Keratinocyte (primary cell): ENCODE data around the gene CNTNAP2. TPM values are rescaled to one million over a fixed set of nuclear protein-coding genes. Genes with fewer than 3 reads are reported as not detected.

ENCODE experiments used
- DNase-seq: peaks from one replicate; pipeline ENCODE4 v3.0.0-alpha.2; 2011; ENCODE audit warnings: low read depth, missing footprints, low spot score
- FAIRE-seq: peaks from 2 replicates; lab custom pipeline; 2011; peaks lifted over from hg19 to GRCh38; lab: Jason Lieb, UNC
- H2AFZ ChIP-seq: 2 replicates; pipeline ENCODE4 v1.6.0; 2012; ENCODE audit warnings: low read length, control low read depth, inconsistent platforms; ENCODE audit not compliant: control insufficient read depth
- H3K27ac ChIP-seq: 2 replicates; pipeline ENCODE4 v1.5.1; 2011; ENCODE audit warnings: low read length; ENCODE audit not compliant: control insufficient read depth, insufficient read depth
- H3K27me3 ChIP-seq: 3 replicates; pipeline ENCODE4 v1.6.0; 2011; ENCODE audit warnings: low read length; ENCODE audit not compliant: control insufficient read depth, insufficient read depth; ENCODE audit errors: extremely low read depth
- H3K36me3 ChIP-seq, 2 experiments: 2 replicates in 1 of 2; 3 replicates in 1 of 2; pipeline ENCODE4 v1.5.1; 2011; ENCODE audit warnings: low read length in 2 of 2, mild to moderate bottlenecking in 1 of 2; ENCODE audit not compliant: control insufficient read depth in 2 of 2, insufficient read depth in 2 of 2; ENCODE audit errors: extremely low read depth in 1 of 2
- H3K4me1 ChIP-seq: 3 replicates; pipeline ENCODE4 v1.5.1; 2011; ENCODE audit warnings: low read length; ENCODE audit not compliant: control insufficient read depth, insufficient read depth; ENCODE audit errors: extremely low read depth
- H3K4me2 ChIP-seq: 3 replicates; pipeline ENCODE4 v1.6.0; 2011; ENCODE audit warnings: low read depth, low read length; ENCODE audit not compliant: control insufficient read depth, insufficient read depth; ENCODE audit errors: extremely low read depth
- H3K4me3 ChIP-seq, 3 experiments: fragments of 200-600 bp in 1 of 3; sonication (generic) in 1 of 3; 2 replicates in 2 of 3; 3 replicates in 1 of 3; pipeline ENCODE4 v1.5.1; 2011 to 2016; ENCODE audit warnings: low read length in 3 of 3, mild to moderate bottlenecking in 3 of 3, control low read depth in 2 of 3, inconsistent platforms in 1 of 3, low read depth in 1 of 3, mixed read lengths in 1 of 3, mixed run types in 1 of 3, moderate library complexity in 1 of 3; ENCODE audit not compliant: control insufficient read depth in 2 of 3, insufficient read depth in 2 of 3; ENCODE audit errors: extremely low read depth in 1 of 3
- H3K79me2 ChIP-seq: 2 replicates; pipeline ENCODE4 v1.6.0; 2012; ENCODE audit warnings: low read length; ENCODE audit not compliant: control insufficient read depth, insufficient read depth
- H3K9ac ChIP-seq: 3 replicates; pipeline ENCODE4 v1.6.0; 2011; ENCODE audit warnings: low read length; ENCODE audit not compliant: control insufficient read depth, insufficient read depth; ENCODE audit errors: extremely low read depth
- H3K9me1 ChIP-seq: 3 replicates; pipeline ENCODE4 v1.6.0; 2011; ENCODE audit warnings: low read length; ENCODE audit not compliant: control insufficient read depth, insufficient read depth; ENCODE audit errors: extremely low read depth
- H3K9me3 ChIP-seq: 2 replicates; pipeline ENCODE4 v1.5.1; 2012; ENCODE audit warnings: low read depth, low read length; ENCODE audit not compliant: control insufficient read depth
- H4K20me1 ChIP-seq: 3 replicates; pipeline ENCODE4 v1.6.0; 2011; ENCODE audit warnings: low read length; ENCODE audit not compliant: control insufficient read depth, insufficient read depth; ENCODE audit errors: extremely low read depth
- CTCF ChIP-seq, 3 experiments: IDR thresholded peaks in 1 of 3; conservative IDR thresholded peaks in 1 of 3; optimal IDR thresholded peaks in 1 of 3; 2 replicates in 2 of 3; 3 replicates in 1 of 3; pipeline versions ENCODE3 to v1.5.1; 2011; ENCODE audit warnings: low read length in 3 of 3, mild to moderate bottlenecking in 3 of 3, moderate library complexity in 2 of 3, control low read depth in 1 of 3, inconsistent platforms in 1 of 3; ENCODE audit not compliant: insufficient read depth in 2 of 3; ENCODE audit errors: extremely low read depth in 1 of 3
- EZH2 ChIP-seq: IDR thresholded peaks from one replicate; pipeline ENCODE4 v1.6.1; 2012; ENCODE audit warnings: inconsistent platforms, mild to moderate bottlenecking, low read length, moderate library complexity
- dilution Hi-C: fragments of 300-500 bp; cut with MboI; formaldehyde crosslinking; loops from one replicate; pipeline ENCODE4 v1.7.0; 2020; ENCODE audit warnings: low sequenced_read_pairs; ENCODE audit not compliant: extremely low pct_ligation_motif_present
- polyA plus RNA-seq, 5 experiments: library from polyadenylated mRNA; depleted of rRNA in 3 of 5; stranded (reverse) in 3 of 5; stranded (forward) in 1 of 5; unstranded in 1 of 5; fragments of >200 nt; gene quantifications; 1 replicate in 1 of 5; 2 replicates in 3 of 5; 3 replicates in 1 of 5; pipeline versions ENCODE4 v1.2.1 to v1.2.3, GENCODE V29; 2011 to 2012; ENCODE audit warnings: missing spikeins in 2 of 5, low read depth in 1 of 5, low replicate concordance in 1 of 5

The CNTNAP2 gene
- polyA plus RNA-seq, 1 donor (not counting 4 experiments of a cell fraction or from before 2014, with no cell fraction given), result 1.4 TPM

- H3K9ac ChIP-seq, result no peak overlapping the region
- H3K36me3 ChIP-seq, result no peaks in the 10 kb centered on the region
- H3K79me2 ChIP-seq, result no peaks in the 10 kb centered on the region
- DNase-seq, result no peak
- no peaks in the 10 kb centered on the region for H4K20me1 ChIP-seq
- H3K27ac ChIP-seq, result no peak overlapping the region
- no peak for TF ChIP-seq CTCF (optimal IDR thresholded peaks at IDR 0.05 in 1 of 3, IDR thresholded peaks at IDR 0.05 in 1 of 3, conservative IDR thresholded peaks at IDR 0.05 in 1 of 3; ENCODE audit: extremely low read depth in 1 of 3, insufficient read depth in 2 of 3, low read length in 3 of 3)
- no peak for TF ChIP-seq EZH2
- H3K9me1 ChIP-seq, result no peaks in the 10 kb centered on the region
- H2AFZ ChIP-seq, result no peak overlapping the region
- no peaks in the 10 kb centered on the region for H3K4me1 ChIP-seq
- no peaks in the 10 kb centered on the region for H3K9me3 ChIP-seq
- no peak overlapping the region for H3K4me3 ChIP-seq
- no peak for FAIRE-seq
- H3K4me2 ChIP-seq, result no peak overlapping the region
- H3K27me3 ChIP-seq, result no peaks in the 10 kb centered on the region
- dilution Hi-C loops, result no loop called here
Observed at GRCh38 chr7:146926841-146927240, 810.2 kb downstream of the CNTNAP2 start.

GRCh38 chr7:146937836-146938235 lies 821.2 kb downstream of the CNTNAP2 start:
- H3K4me3 ChIP-seq, result no peak overlapping the region
- no peaks in the 10 kb centered on the region for H3K9me1 ChIP-seq
- no peaks in the 10 kb centered on the region for H3K27me3 ChIP-seq
- H3K79me2 ChIP-seq, result no peaks in the 10 kb centered on the region
- no peak overlapping the region for H2AFZ ChIP-seq
- H4K20me1 ChIP-seq, result no peaks in the 10 kb centered on the region
- no peak overlapping the region for H3K4me2 ChIP-seq
- H3K36me3 ChIP-seq, result no peaks in the 10 kb centered on the region
- DNase-seq (no peak), FAIRE-seq (no peak)
- no peak for TF ChIP-seq CTCF (optimal IDR thresholded peaks at IDR 0.05 in 1 of 3, IDR thresholded peaks at IDR 0.05 in 1 of 3, conservative IDR thresholded peaks at IDR 0.05 in 1 of 3; ENCODE audit: extremely low read depth in 1 of 3, insufficient read depth in 2 of 3, low read length in 3 of 3)
- no peak for TF ChIP-seq EZH2
- H3K9ac ChIP-seq, result no peak overlapping the region
- H3K27ac ChIP-seq, result no peak overlapping the region
- H3K9me3 ChIP-seq, result no peaks in the 10 kb centered on the region
- dilution Hi-C loops, result no loop called here
- no peaks in the 10 kb centered on the region for H3K4me1 ChIP-seq
